RWPE2 (cell line): ENCODE measurements around the gene WNT9B.

Experiments
- ATAC-seq: fragments of 200-7000 bp; cut with Tn5 transposase; 3 replicates; pipeline ENCODE4 v1.9.1; 2021; ENCODE audit warnings: low read depth
- DNase-seq: peaks from one replicate; pipeline ENCODE4 v3.0.0-alpha.2; 2020; ENCODE audit warnings: low spot score
- H3K27ac ChIP-seq: fragments of 450-650 bp; 2 replicates; pipeline ENCODE4 v1.5.1; 2017; ENCODE audit warnings: mild to moderate bottlenecking; ENCODE audit not compliant: poor library complexity, severe bottlenecking
- H3K27me3 ChIP-seq: fragments of 250-450 bp; sonication (Bioruptor Pico); 2 replicates; pipeline ENCODE4 v1.5.1; 2021; ENCODE audit warnings: mild to moderate bottlenecking, moderate library complexity; ENCODE audit not compliant: insufficient read depth, poor library complexity, severe bottlenecking
- H3K36me3 ChIP-seq: fragments of 250-450 bp; sonication (Bioruptor Pico); 2 replicates; pipeline ENCODE4 v1.5.1; 2020; ENCODE audit warnings: low read depth, mild to moderate bottlenecking, moderate library complexity
- H3K4me1 ChIP-seq: fragments of 250-450 bp; sonication (Bioruptor Pico); 2 replicates; pipeline ENCODE4 v1.5.1; 2021; ENCODE audit warnings: mild to moderate bottlenecking, moderate library complexity; ENCODE audit not compliant: insufficient read depth, poor library complexity, severe bottlenecking
- H3K4me3 ChIP-seq: fragments of 250-450 bp; sonication (Bioruptor Pico); 2 replicates; pipeline ENCODE4 v1.5.1; 2021; ENCODE audit warnings: mild to moderate bottlenecking, moderate library complexity; ENCODE audit not compliant: severe bottlenecking
- H3K9me3 ChIP-seq: fragments of 250-450 bp; sonication (Bioruptor Pico); 2 replicates; pipeline ENCODE4 v1.5.1; 2021; ENCODE audit warnings: mild to moderate bottlenecking, moderate library complexity; ENCODE audit not compliant: severe bottlenecking
- CTCF ChIP-seq: fragments of 450-650 bp; IDR thresholded peaks from one replicate; pipeline ENCODE4 v1.5.1; 2017; ENCODE audit warnings: mild to moderate bottlenecking, moderate library complexity; ENCODE audit not compliant: poor library complexity, severe bottlenecking

The WNT9B gene

DNA sequence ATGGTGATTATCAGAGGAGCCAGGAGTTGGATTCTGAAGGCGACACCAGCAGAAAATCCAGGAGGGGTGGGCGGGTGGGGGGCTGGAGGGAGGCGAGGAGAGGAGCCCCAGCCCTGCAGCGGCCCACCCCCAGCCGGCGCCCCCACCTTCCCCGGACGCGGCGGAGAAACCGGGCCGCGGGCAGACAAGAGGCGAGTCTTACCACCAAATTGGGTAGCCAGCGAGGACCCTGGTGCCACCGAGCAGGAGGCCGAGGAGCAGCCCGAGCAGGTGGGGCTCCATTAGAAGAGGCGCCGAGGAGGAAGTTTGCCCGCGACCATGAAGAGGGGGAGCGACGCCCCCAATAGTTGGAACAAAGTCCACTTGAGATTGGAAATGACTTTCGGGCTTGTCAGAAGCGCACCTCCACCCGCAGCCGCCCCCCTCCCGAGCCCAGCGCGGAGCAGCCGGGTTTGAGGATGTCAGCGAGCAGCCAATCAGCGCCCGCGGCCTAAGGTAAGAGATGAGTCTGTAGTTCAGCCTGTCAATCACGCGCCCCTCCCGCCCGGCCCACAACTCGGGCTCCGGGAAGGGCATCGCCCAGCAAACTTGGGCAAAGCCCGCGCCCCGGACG, 33.0 kb upstream of the WNT9B start, which contains the start of gene WNT3:
Gene WNT3 (minus strand): TSS at position 377 of the 613 bp plus-strand sequence. CDS start 95 bp downstream, at position 282.
- Histone ChIP-seq H3K4me1 (no peaks in the 10 kb centered on the region), H3K27ac (no peak within 1 kb of the TSS), H3K36me3 (no peaks in the 10 kb centered on the region), H3K4me3 (peak within 1 kb of the TSS; percentile 12), H3K27me3 (peaks cover 26% of the 10 kb centered on the region), H3K9me3 (no peaks in the 10 kb centered on the region)
- no peak for TF ChIP-seq CTCF
- peak; percentile 44; the same call in 1 of the 3 replicates for ATAC-seq
- no peak for DNase-seq

GRCh38 chr17:46818929-46819859, 32.2 kb upstream of the WNT9B start:
- no peaks in the 10 kb centered on the region for H3K36me3 ChIP-seq
- no peak overlapping the region for H3K27ac ChIP-seq
- DNase-seq (no peak), ATAC-seq (no peak)
- H3K9me3 ChIP-seq = no peaks in the 10 kb centered on the region
- H3K4me3 ChIP-seq = peak overlapping the region; percentile 12
- TF ChIP-seq CTCF = no peak
- peaks cover 26% of the 10 kb centered on the region for H3K27me3 ChIP-seq
- H3K4me1 ChIP-seq = no peaks in the 10 kb centered on the region

- Histone ChIP-seq H3K4me3 (no peak overlapping the region), H3K9me3 (no peaks in the 10 kb centered on the region), H3K4me1 (no peaks in the 10 kb centered on the region), H3K36me3 (no peaks in the 10 kb centered on the region), H3K27ac (no peak overlapping the region), H3K27me3 (peaks cover 26% of the 10 kb centered on the region)
- TF ChIP-seq CTCF = no peak
- ATAC-seq (no peak), DNase-seq (no peak)
Measured at GRCh38 chr17:46819906-46820351, 31.5 kb upstream of the WNT9B start.

DNA sequence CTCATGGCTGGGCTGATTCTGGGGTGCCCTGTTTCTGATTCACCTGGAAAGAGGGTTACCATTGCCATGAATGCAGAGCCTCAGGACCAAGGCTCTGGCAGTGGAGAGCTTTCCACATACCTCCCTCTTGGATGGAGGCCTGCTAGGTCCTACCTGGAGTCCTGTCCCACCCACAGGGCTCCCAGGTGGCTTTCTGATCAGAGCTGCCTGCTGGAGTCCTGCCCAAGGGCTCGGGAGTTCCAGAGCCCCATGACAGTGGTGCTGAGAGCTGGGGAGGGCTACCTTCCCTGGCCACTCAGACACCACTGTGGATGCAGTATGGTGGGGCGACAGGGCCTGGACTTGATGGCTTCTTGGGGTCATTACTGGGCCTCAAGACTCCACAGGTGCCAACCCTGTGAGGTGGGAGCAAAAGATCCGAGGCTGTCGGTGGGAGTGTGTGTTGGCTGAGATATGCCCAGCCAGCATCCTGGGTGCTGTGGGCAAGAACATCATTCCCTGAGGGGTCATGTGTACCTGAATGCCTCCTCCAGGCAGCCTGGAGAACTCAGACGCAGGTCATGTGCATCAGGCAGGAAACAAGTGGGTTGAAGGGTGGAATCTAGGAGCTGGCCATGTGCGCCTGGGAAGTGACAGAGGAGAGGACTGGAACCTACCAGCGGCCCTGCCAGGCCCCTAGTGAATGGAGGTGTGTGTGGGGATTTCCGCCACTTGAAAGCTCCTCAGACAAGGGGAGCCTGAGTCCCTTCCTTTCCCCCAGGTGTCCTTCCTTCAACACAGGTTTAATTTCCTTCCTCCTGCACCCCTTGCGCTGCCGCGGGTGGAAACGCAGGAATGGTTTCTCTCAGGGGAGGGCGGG, 30.6 kb upstream of the WNT9B start:
- Histone ChIP-seq H3K27me3 (peaks cover 26% of the 10 kb centered on the region), H3K4me1 (no peaks in the 10 kb centered on the region), H3K9me3 (no peaks in the 10 kb centered on the region), H3K36me3 (no peaks in the 10 kb centered on the region), H3K4me3 (no peak overlapping the region), H3K27ac (no peak overlapping the region)
- no peak for TF ChIP-seq CTCF
- ATAC-seq = no peak; the same call in 2 of the 3 replicates
- DNase-seq = no peak
